IPS-15b (cell line): Measurements from ENCODE around the gene LUC7L2.
"Not testable (repeated sequence)": the region's sequence is repeated elsewhere in the genome, so short reads cannot be mapped to it uniquely, and the experiment has no call there.

ENCODE experiments used
- H3K27me3 ChIP-seq: one replicate; pipeline ENCODE4 v1.6.1; 2013; ENCODE audit warnings: low read length; ENCODE audit not compliant: control insufficient read depth, insufficient read depth
- H3K36me3 ChIP-seq: one replicate; pipeline ENCODE4 v1.6.1; 2013; ENCODE audit warnings: low read length; ENCODE audit not compliant: control insufficient read depth, insufficient read depth
- H3K4me1 ChIP-seq: one replicate; pipeline ENCODE4 v1.6.1; 2013; ENCODE audit warnings: mild to moderate bottlenecking, low read length; ENCODE audit not compliant: control insufficient read depth, insufficient read depth
- H3K4me3 ChIP-seq: one replicate; pipeline ENCODE4 v1.5.1; 2013; ENCODE audit warnings: low read depth, low read length
- H3K9ac ChIP-seq: one replicate; pipeline ENCODE4 v1.6.1; 2013; ENCODE audit warnings: low read depth, mild to moderate bottlenecking, low read length
- H3K9me3 ChIP-seq: one replicate; pipeline ENCODE4 v1.6.1; 2013; ENCODE audit warnings: mild to moderate bottlenecking, low read length; ENCODE audit not compliant: control insufficient read depth, insufficient read depth

The LUC7L2 gene

GRCh38 chr7:139414743-139415402, 55.2 kb downstream of the LUC7L2 start:
- H3K9me3 ChIP-seq, H3K9ac ChIP-seq, H3K4me1 ChIP-seq, H3K27me3 ChIP-seq, H3K4me3 ChIP-seq: not testable (repeated sequence)
- peaks cover 14% of the 10 kb centered on the region for H3K36me3 ChIP-seq

- H3K9me3 ChIP-seq: no peaks in the 10 kb centered on the region
- H3K36me3 ChIP-seq: peaks cover 14% of the 10 kb centered on the region
- H3K4me3 ChIP-seq: no peak overlapping the region
- H3K27me3 ChIP-seq: no peaks in the 10 kb centered on the region
- H3K9ac ChIP-seq: no peak overlapping the region
- no peaks in the 10 kb centered on the region for H3K4me1 ChIP-seq
Measured at GRCh38 chr7:139416405-139416804, 56.7 kb downstream of the LUC7L2 start.

GRCh38 chr7:139417478-139417877, 57.8 kb downstream of the LUC7L2 start:
- H3K4me3 ChIP-seq: no peak overlapping the region
- peaks cover 16% of the 10 kb centered on the region for H3K36me3 ChIP-seq
- H3K9ac ChIP-seq: no peak overlapping the region
- H3K9me3 ChIP-seq: no peaks in the 10 kb centered on the region
- H3K27me3 ChIP-seq: no peaks in the 10 kb centered on the region
- H3K4me1 ChIP-seq: no peaks in the 10 kb centered on the region

GRCh38 chr7:139421123-139421522, 61.4 kb downstream of the LUC7L2 start:
- H3K4me1 ChIP-seq: no peaks in the 10 kb centered on the region
- no peaks in the 10 kb centered on the region for H3K27me3 ChIP-seq
- H3K36me3 ChIP-seq: peaks cover 17% of the 10 kb centered on the region
- no peak overlapping the region for H3K9ac ChIP-seq
- no peaks in the 10 kb centered on the region for H3K9me3 ChIP-seq
- H3K4me3 ChIP-seq: no peak overlapping the region

- Histone ChIP-seq H3K4me3 (no peak overlapping the region), H3K9me3 (no peaks in the 10 kb centered on the region), H3K9ac (no peak overlapping the region), H3K27me3 (no peaks in the 10 kb centered on the region), H3K36me3 (peaks cover 13% of the 10 kb centered on the region), H3K4me1 (no peaks in the 10 kb centered on the region)
Measured at GRCh38 chr7:139422126-139422525, 62.4 kb downstream of the LUC7L2 start.

GRCh38 chr7:139423091-139423490, 63.4 kb downstream of the LUC7L2 start:
- Histone ChIP-seq H3K9me3 (no peaks in the 10 kb centered on the region), H3K27me3 (no peaks in the 10 kb centered on the region), H3K36me3 (peaks cover 6% of the 10 kb centered on the region), H3K9ac (no peak overlapping the region), H3K4me1 (no peaks in the 10 kb centered on the region), H3K4me3 (no peak overlapping the region)

- H3K4me3 ChIP-seq: no peak overlapping the region
- no peaks in the 10 kb centered on the region for H3K27me3 ChIP-seq
- peaks cover 5% of the 10 kb centered on the region for H3K36me3 ChIP-seq
- no peaks in the 10 kb centered on the region for H3K4me1 ChIP-seq
- no peak overlapping the region for H3K9ac ChIP-seq
- H3K9me3 ChIP-seq: no peaks in the 10 kb centered on the region
Measured at GRCh38 chr7:139424004-139424403, 64.3 kb downstream of the LUC7L2 start.

GRCh38 chr7:139425701-139426100, 66.0 kb downstream of the LUC7L2 start:
- not testable (repeated sequence) for H3K4me3 ChIP-seq, H3K36me3 ChIP-seq, H3K9ac ChIP-seq, H3K27me3 ChIP-seq, H3K4me1 ChIP-seq, H3K9me3 ChIP-seq

- Histone ChIP-seq H3K27me3 (no peaks in the 10 kb centered on the region), H3K36me3 (peaks cover 5% of the 10 kb centered on the region), H3K4me3 (no peak overlapping the region), H3K9me3 (no peaks in the 10 kb centered on the region), H3K4me1 (no peaks in the 10 kb centered on the region), H3K9ac (no peak overlapping the region)
Measured at GRCh38 chr7:139426258-139427028, 66.7 kb downstream of the LUC7L2 start.

- H3K4me3 ChIP-seq: no peak overlapping the region
- no peaks in the 10 kb centered on the region for H3K9me3 ChIP-seq
- no peaks in the 10 kb centered on the region for H3K4me1 ChIP-seq
- no peaks in the 10 kb centered on the region for H3K27me3 ChIP-seq
- H3K36me3 ChIP-seq: peaks cover 5% of the 10 kb centered on the region
- no peak overlapping the region for H3K9ac ChIP-seq
Measured at GRCh38 chr7:139427029-139427420, 67.3 kb downstream of the LUC7L2 start.

- Histone ChIP-seq H3K27me3 (no peaks in the 10 kb centered on the region), H3K36me3 (peaks cover 3% of the 10 kb centered on the region), H3K4me1 (no peaks in the 10 kb centered on the region), H3K9ac (no peak overlapping the region), H3K9me3 (no peaks in the 10 kb centered on the region), H3K4me3 (no peak overlapping the region)
Measured at GRCh38 chr7:139427788-139428187, 68.1 kb downstream of the LUC7L2 start.

- H3K4me3 ChIP-seq, H3K9me3 ChIP-seq, H3K36me3 ChIP-seq, H3K27me3 ChIP-seq, H3K4me1 ChIP-seq, H3K9ac ChIP-seq: not testable (repeated sequence)
Measured at GRCh38 chr7:139429735-139430134, 70.0 kb downstream of the LUC7L2 start.
